HepG2 (cell line): ENCODE results near the gene DDC. TPM values are rescaled to one million over a fixed set of nuclear protein-coding genes. Genes with fewer than 3 reads are reported as not detected.
A peak's percentile ranks its signal among the peaks of the same experiment; 100 is the strongest.

ENCODE experiments used
- AGO2 ChIP-seq: fragments of 200-400 bp; formaldehyde crosslinking; optimal IDR thresholded peaks from 2 replicates; pipeline ENCODE3; 2017; ENCODE audit warnings: mild to moderate bottlenecking, low read depth, low read length, moderate library complexity
- CCAR2 ChIP-seq: fragments of 200-400 bp; formaldehyde crosslinking; optimal IDR thresholded peaks from 2 replicates; pipeline ENCODE3; 2018; ENCODE audit warnings: low read depth, mild to moderate bottlenecking, low read length, moderate library complexity
- DPF2 ChIP-seq: sonication (generic); formaldehyde crosslinking; IDR thresholded peaks from 2 replicates; pipeline ENCODE4 v1.4.0; 2020; ENCODE audit warnings: mild to moderate bottlenecking, low read depth, missing genetic modification reagents, borderline replicate concordance
- HDAC2 ChIP-seq: sonication (generic); formaldehyde crosslinking; IDR thresholded peaks from 2 replicates; pipeline ENCODE4 v1.4.0; 2020; ENCODE audit warnings: missing genetic modification reagents
- MTF2 ChIP-seq: sonication (generic); formaldehyde crosslinking; IDR thresholded peaks from 2 replicates; pipeline ENCODE4 v1.5.0; 2020; ENCODE audit warnings: missing genetic modification reagents, borderline replicate concordance
- MXD3 ChIP-seq: IDR thresholded peaks from 2 replicates; pipeline ENCODE4 v1.6.1; 2016; ENCODE audit warnings: mild to moderate bottlenecking, missing biosample characterization, missing genetic modification reagents
- NCOA2 ChIP-seq: sonication (generic); formaldehyde crosslinking; IDR thresholded peaks from 2 replicates; pipeline ENCODE4 v1.8.0; 2022; ENCODE audit warnings: inconsistent platforms
- RCOR2 ChIP-seq: IDR thresholded peaks from 2 replicates; pipeline ENCODE4 v1.6.1; 2016; ENCODE audit warnings: missing biosample characterization, missing genetic modification reagents
- TOE1 ChIP-seq: sonication (generic); formaldehyde crosslinking; IDR thresholded peaks from 2 replicates; pipeline ENCODE4 v1.4.0; 2020; ENCODE audit warnings: mild to moderate bottlenecking, missing genetic modification reagents
- ZBTB37 ChIP-seq: sonication (generic); formaldehyde crosslinking; IDR thresholded peaks from 2 replicates; pipeline ENCODE4 v1.4.0; 2020; ENCODE audit warnings: mild to moderate bottlenecking, missing genetic modification reagents
- ZFP90 ChIP-seq: sonication (generic); formaldehyde crosslinking; IDR thresholded peaks from 2 replicates; pipeline ENCODE4 v1.8.0; 2022; ENCODE audit warnings: missing genetic modification reagents, mild to moderate bottlenecking, inconsistent platforms, borderline replicate concordance
- ZNF205 ChIP-seq: IDR thresholded peaks from 2 replicates; pipeline ENCODE4 v1.6.1; 2018; ENCODE audit warnings: missing biosample characterization, missing genetic modification reagents
- ZNF407 ChIP-seq: sonication (generic); formaldehyde crosslinking; IDR thresholded peaks from one replicate; pipeline ENCODE4 v1.5.1; 2020; ENCODE audit warnings: mild to moderate bottlenecking, missing genetic modification reagents; ENCODE audit errors: not compliant biosample characterization
- ZNF558 ChIP-seq: sonication (generic); formaldehyde crosslinking; IDR thresholded peaks from 2 replicates; pipeline ENCODE4 v1.9.0; 2022; ENCODE audit warnings: mild to moderate bottlenecking, missing genetic modification reagents, borderline replicate concordance
- ZNF564 ChIP-seq: sonication (generic); formaldehyde crosslinking; IDR thresholded peaks from 2 replicates; pipeline ENCODE4 v1.8.1; 2023; ENCODE audit warnings: mild to moderate bottlenecking, missing genetic modification reagents
- ZNF607 ChIP-seq: sonication (generic); formaldehyde crosslinking; IDR thresholded peaks from 2 replicates; pipeline ENCODE4 v1.5.1; 2020; ENCODE audit warnings: missing genetic modification reagents, mild to moderate bottlenecking, borderline replicate concordance
- ZNF766 ChIP-seq: sonication (generic); formaldehyde crosslinking; IDR thresholded peaks from 2 replicates; pipeline ENCODE4 v1.5.0; 2020; ENCODE audit warnings: missing genetic modification reagents, borderline replicate concordance
- ZNF816 ChIP-seq: sonication (generic); formaldehyde crosslinking; IDR thresholded peaks from 2 replicates; pipeline ENCODE4 v1.8.0; 2022; ENCODE audit warnings: missing genetic modification reagents, mild to moderate bottlenecking, borderline replicate concordance
- polyA plus RNA-seq, 8 experiments: library from polyadenylated mRNA; depleted of rRNA in 3 of 8; stranded (reverse) in 7 of 8; unstranded in 1 of 8; fragments of >200 nt; fragmentation: Illumina TruSeq in 4 of 8; extraction: Trizol in 4 of 8; gene quantifications; 2 replicates each; pipeline versions ENCODE4 v1.2.1 to v1.2.3, GENCODE V29; 2011 to 2016; ENCODE audit warnings: low read depth in 4 of 8, missing spikeins in 1 of 8, mixed read lengths in 1 of 8; ENCODE audit not compliant: insufficient read depth in 1 of 8
- total RNA-seq, 5 experiments: library from RNA; depleted of rRNA; stranded (reverse); fragments of >200 nt; fragmentation: Illumina TruSeq; extraction: Trizol; gene quantifications; 2 replicates each; pipeline ENCODE4 v1.2.3, GENCODE V29; 2016; ENCODE audit warnings: low read depth in 1 of 5
- TF ChIP-seq, protein P1 (sequence below): sonication (generic); formaldehyde crosslinking; IDR thresholded peaks from 2 replicates; pipeline ENCODE4 v1.5.0; 2020; ENCODE audit warnings: missing genetic modification reagents

The DDC gene
- total and polyA plus RNA-seq, 2 of the 13 experiments (the other 11 are each of a cell fraction or from before 2014, with no cell fraction given): 11.7 to 93.3 TPM

GRCh38 chr7:50449881-50450589, 115.2 kb downstream of the DDC start, which contains the start of gene FIGNL1 (continued):
- no peak for TF ChIP-seq ZNF407
- TF ChIP-seq TOE1 (CRISPR knock-in tag): no peak
- TF ChIP-seq AGO2: peak; percentile 19
- no peak for TF ChIP-seq DPF2 (CRISPR knock-in tag)
- peak; percentile 86; the same call in 1 of the 2 replicates for TF ChIP-seq ZNF564 (CRISPR knock-in tag)
- TF ChIP-seq RCOR2 (CRISPR knock-in tag): no peak
- TF ChIP-seq, protein P1, sequence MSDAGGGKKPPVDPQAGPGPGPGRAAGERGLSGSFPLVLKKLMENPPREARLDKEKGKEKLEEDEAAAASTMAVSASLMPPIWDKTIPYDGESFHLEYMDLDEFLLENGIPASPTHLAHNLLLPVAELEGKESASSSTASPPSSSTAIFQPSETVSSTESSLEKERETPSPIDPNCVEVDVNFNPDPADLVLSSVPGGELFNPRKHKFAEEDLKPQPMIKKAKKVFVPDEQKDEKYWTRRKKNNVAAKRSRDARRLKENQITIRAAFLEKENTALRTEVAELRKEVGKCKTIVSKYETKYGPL (CRISPR knock-in tag): no peak
- 0 out of 2 replicates have a peak, but pooled peaks have one; percentile 26 for TF ChIP-seq ZBTB37
- no peak; the same call in 1 of the 2 replicates for TF ChIP-seq ZFP90 (CRISPR knock-in tag)
- no peak for TF ChIP-seq ZNF558 (CRISPR knock-in tag)
- TF ChIP-seq CCAR2: no peak
- peak; percentile 39; the same call in 1 of the 2 replicates for TF ChIP-seq ZNF607 (CRISPR knock-in tag)
- TF ChIP-seq HDAC2 (CRISPR knock-in tag): peak; percentile 89
- peak; percentile 39; the same call in 1 of the 2 replicates for TF ChIP-seq ZNF205 (CRISPR knock-in tag)
- TF ChIP-seq ZNF816 (CRISPR knock-in tag): no peak
- no peak for TF ChIP-seq ZNF766 (CRISPR knock-in tag)
- TF ChIP-seq NCOA2 (CRISPR knock-in tag): no peak
- no peak for TF ChIP-seq MTF2 (CRISPR knock-in tag)
- TF ChIP-seq MXD3 (CRISPR knock-in tag): peak; percentile 70; the same call in 1 of the 2 replicates
